Activated CD4-positive, alpha-beta T cell treated with anti-CD3 and anti-CD28 coated beads, Interleukin-2, amount 50 U/mL, for 4 hours (primary cell): Measurements from ENCODE around the gene SQOR.

Source experiments
- DNase-seq, 2 experiments: peaks; one replicate each; pipeline ENCODE4 v3.0.0-alpha.2; 2020

Gene SQOR

GRCh38 chr15:45664451-45664850 is 29.6 kb downstream of the SQOR start:
- no peak for DNase-seq

DNA sequence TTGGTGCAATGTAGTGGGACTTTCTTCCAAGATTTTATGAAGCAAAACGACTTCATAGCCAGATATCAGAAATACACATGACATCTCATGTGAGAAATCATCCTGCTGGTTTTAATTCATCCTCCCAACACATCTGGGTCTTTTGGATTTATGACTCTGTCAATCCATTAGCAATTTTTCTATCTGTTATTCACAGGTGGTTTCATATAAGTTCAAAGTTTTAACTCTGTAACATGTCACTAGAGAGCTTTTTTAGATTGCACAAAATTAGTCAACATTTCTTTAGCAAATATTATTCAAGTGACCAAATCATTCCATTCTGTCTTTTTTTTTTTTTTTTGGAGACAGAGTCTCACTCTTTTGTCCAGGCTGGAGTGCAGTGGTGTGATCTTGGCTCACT is 30.4 kb downstream of the SQOR start:
- DNase-seq, result no peak

DNA sequence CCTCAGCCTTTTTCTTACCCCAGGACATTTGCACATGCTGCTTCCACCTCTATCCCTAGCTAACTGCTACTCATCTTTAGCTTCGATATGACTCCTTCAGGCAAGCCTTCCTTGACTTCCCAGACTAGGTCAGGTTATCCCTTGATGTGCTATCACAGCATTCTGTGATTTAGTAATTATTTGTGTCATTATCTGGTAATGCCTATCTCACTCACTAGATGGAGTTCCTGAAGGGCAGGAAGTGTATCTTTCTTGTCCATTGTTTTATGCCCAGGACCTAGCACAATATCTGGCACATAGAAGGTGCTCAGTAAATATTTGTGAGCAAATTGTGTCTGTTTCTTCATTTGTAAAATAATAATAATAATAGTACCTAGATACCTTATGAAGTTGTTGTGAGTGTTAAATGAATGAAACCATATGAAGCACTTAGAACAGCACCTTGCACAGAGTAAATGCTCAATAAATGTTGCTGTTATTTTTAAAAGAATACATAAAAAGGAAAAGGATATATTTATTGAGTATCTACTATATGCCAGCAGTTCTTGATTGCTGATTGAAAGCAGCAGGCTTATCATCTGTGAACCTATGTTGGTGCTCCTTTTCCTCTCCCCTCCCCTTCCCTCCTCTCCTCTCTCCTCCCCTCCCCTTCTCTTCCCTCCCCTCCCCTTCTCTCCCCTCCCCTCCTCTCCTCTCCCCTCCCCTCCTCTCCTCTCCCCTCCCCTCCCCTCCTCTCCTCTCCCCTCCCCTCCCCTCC is 31.5 kb downstream of the SQOR start:
- DNase-seq, result no peak

DNA sequence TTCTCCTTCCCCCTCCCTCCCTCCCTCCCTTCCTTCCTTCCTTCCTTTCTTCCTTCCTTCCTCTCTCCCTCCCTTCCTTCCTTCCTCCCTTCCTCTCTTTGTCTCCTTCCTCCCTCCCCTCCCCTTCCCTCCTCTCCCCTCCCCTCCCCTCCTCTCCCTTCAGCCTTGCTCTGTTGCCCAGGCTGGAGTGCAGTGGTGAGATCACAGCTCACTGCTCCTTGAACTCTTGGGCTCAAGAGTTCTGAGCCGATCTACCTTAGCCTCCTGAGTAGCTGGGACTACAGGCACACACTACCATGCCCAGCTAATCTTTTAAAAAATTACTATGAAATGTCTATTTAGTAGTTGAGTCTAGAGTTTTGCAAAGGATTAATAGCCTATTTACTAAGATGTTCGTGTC is 32.2 kb downstream of the SQOR start:
- no peak for DNase-seq

DNA sequence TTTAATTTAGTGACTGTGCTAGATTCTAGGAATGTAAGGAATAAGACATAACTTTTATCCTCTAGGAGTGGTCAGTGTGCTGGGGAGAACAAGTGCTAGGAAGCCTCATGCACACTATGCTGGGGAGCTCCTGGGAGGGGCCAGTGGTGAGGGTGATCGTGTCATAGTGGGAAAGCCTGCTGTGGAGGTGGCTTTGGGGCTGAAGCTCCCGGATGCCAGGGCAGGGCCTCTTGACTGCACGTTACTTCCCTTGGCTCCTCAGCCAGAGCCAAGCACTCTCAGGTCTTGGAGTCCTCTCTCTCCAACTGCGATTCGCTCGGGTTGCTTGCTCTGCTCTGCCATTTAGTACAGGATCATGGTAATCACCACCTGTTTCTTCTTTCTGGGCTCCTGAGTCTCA is 33.6 kb downstream of the SQOR start:
- DNase-seq, result no peak

DNA sequence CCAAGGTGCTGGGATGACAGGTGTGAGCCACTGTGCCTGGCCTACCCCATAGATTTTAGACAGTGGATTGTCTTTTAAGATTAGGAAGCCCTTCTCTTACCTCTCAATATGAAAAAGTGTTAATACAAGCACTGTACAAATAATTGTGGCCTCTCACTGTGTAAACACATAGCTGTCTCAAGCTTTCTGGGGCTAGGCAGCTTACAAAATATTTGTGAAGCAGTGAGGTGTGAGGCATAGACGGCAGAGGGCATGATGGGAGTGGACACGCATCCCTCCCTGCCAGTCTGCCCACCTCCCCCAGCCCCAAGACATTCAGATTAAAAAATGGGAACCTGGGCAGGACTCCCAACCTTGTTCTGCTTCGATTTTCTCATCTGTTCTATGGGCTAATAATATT is 34.6 kb downstream of the SQOR start:
- DNase-seq, result no peak

- no peak for DNase-seq
These were observed 35.3 kb downstream of the SQOR start for GRCh38 chr15:45670091-45670490.

DNA sequence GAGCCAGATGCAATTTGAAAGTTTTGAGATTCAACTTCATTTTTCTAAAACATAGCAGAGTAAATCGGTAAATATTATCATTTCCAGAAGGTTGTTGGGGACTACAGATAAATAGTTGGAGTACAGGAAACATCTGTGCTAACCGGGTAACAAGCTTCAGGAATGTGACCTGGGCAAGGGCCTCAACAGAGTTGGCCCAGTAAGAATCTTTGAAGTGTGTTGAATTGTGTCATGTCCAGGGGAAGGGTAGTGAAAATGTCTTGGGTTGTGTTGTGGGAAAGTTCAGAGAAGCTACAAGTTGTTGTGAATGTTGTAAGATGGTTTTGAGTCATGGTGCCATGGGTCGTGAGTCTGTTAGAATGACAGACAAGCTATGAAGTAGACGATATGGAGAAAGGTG is 35.7 kb downstream of the SQOR start:
- no peak for DNase-seq

DNA sequence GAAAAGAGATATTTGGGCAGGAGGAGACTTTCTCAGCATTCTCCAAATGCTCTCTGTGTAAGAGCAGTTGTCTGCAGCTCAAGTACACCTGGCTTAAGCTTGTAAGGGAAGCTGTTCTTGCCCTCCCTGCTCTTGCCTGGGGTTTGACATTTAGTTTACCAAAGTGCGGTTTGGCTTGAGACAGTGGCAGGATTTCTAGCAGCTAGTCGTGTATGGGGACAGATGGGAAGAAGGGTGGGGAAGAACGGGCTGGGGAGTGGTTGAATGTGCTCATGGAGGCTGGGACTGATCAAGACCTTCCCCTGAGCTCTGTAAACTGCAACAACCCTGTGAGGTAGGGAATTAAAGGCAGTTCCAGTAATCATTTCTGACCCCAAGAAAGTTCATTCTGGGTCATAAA is 39.8 kb downstream of the SQOR start:
- DNase-seq, result no peak

DNA sequence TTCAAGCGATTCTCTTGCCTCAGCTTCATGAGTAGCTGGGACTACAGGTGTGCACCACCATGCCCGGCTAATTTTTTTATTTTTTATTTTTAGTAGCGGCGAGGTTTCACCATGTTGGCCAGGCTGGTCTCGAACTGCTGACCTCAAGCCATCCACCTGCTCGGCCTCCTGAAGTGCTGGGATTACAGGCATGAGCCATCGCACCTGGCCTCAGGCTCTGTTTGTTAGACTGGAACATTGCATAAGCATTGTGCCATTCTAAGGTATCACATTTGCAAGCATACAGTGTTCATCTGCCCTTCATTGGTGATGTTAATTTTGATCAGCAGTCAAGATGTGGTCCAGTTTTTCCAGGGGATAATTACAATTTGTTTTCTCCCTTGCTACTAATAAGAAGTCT is 43.0 kb downstream of the SQOR start:
- no peak for DNase-seq

DNA sequence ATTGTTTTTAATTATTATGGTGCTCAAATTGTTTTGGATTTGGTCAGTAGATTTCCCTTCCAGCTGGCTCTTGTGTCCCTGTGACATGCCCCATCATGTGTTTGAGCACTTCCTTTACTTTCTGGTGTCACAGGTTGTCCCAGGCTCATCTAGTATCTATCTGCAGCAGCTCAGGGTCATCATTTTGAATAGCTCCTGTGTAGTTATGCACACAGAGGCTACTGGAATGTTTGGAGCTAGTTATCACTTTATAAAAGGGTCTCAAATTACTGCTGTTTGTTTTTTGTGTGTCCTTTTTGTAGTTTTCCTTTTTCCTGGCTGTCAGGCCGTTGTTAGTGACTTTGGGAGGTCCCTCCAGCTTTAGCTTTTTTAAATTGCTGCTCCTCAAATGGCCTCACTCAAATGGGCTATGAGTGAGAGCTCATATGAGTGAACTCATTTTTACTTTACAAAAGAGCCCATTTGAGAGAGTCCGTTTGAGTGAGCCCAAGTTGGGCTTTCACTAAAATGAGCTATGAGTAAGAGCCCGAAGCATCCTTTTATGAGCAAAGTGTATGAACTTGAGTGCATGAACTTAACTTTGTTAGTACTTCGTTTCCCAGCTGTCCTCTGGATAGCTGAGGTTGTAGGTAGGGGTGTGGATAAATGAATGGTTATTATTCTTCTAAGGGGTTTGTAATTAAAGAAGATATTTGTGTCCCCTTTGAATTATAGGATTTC is 43.8 kb downstream of the SQOR start:
- DNase-seq, result no peak

- no peak for DNase-seq
These were observed 49.7 kb downstream of the SQOR start for GRCh38 chr15:45684533-45684932.

DNA sequence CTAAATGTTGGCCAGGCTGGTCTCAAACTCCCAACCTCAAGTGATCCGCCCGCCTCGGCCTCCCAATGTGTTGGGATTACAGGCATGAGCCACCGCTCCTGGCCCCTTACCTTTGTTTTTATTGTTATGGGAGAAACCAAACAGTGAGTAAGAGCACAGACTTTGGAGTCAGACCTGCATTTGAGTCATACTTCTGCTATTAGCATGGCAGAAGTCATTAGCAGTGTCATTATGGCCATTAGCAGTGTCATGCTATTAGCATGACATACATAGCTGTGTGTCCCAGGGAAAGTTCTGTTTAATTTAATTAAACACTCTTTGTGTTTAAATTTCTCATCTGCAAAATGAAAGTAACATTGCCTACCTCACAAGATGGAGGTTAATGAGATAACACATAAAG is 54.8 kb downstream of the SQOR start:
- DNase-seq, result no peak

GRCh38 chr15:45690581-45691260 is 55.9 kb downstream of the SQOR start:
- no peak for DNase-seq

GRCh38 chr15:45701108-45701507 is 66.3 kb downstream of the SQOR start:
- no peak for DNase-seq

DNA sequence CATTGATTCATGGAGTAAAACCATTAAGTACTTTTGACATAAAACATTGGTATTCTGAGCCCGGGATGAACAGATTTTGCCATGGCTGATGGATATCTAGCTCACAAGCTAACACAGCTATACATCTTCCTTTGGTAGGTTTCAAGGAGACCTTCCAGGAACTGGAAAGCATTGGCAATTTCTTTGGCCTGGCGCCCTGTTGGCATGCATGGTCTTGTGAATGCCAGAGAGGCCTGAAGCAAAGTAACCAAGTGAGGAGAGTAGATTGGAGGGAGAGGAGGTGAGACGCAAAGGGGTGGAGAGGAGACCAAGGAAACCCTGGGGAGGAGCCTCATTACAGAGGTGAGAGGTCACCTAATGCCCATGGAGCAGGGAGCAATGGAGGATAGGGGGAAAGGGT is 67.2 kb downstream of the SQOR start:
- no peak for DNase-seq

GRCh38 chr15:45703670-45704328 is 69.0 kb downstream of the SQOR start:
- DNase-seq, result no peak

GRCh38 chr15:45704329-45705249 is 69.8 kb downstream of the SQOR start:
- DNase-seq, result peak; percentile 7

DNA sequence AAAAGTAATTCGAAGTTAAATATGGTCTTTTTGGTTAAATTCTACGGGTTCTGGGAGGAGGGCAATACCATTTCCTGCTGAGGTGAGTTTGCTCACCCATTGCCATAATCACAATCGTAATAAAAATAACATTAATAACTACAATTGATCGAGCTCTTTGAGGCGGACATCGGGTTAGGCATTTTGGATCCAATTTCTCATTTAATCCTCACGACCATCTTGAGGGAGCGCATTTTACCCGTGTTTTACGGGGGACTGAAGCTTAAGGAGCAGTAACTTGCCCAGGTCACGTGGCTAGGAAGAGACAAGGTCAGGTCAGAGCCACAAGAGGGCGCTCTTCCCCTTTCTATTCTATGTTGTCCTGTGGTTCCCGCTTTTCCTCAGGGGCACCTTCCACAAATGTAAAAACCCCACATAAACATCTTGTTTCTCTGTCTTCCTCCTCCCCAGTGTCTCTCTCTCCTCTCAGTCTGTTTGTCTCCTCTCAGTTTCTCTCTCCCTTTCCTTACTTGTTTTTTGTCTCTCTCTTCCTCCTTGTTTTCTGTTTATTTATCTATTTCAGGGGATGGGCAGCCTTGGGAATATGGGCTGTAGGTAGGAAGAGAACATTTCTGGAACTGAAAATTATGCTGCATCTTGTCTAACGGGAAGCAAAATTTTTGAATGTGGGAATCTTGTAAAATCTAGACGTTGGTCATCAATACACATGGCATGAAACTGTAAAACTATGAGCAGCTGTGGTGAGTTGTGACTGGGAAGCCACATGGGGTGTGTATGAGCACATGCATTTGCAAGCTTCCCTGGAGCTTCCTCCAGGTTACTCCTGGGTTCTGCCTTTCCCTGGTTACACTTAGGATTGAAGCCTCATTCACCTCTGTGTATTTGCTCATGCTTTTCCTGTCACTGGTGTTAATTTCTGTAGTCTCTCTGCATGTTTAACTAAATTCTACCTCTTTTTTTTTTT is 71.0 kb downstream of the SQOR start:
- DNase-seq, result peak; percentile 60 to 61

DNA sequence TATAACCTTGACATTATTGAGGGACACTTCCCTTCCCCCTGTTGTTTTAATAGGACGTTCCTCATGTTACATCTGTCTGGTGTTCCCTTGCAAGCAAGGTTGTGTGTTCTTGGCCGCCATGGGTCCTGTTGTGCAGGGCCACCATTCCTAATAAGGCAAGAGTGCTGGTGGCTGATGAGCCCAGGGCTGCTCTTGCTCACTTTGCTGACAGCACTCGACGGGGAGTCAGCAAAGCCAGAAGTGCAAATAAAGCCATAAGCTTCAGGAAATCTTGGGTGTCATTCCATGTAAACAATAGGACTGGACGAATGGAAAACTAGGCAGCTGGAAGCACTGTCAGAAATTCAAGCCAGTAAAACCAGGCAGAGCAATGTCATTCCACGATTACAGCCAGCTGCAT is 75.8 kb downstream of the SQOR start:
- no peak for DNase-seq
